GM12878 (cell line): ENCODE data around the gene PODXL2. TPM values are rescaled to one million over a fixed set of nuclear protein-coding genes. Genes with fewer than 3 reads are reported as not detected.

Experiments
- ATF3 ChIP-seq: IDR thresholded peaks from 2 replicates; pipeline ENCODE4 v1.6.1; 2011; ENCODE audit warnings: low read depth, mild to moderate bottlenecking, low read length, moderate library complexity, borderline replicate concordance; ENCODE audit errors: extremely low read depth
- IRF3 ChIP-seq: fragments of 450-650 bp; IDR thresholded peaks from 2 replicates; pipeline ENCODE4 v1.6.1; 2014; ENCODE audit warnings: mild to moderate bottlenecking
- JUND ChIP-seq: IDR thresholded peaks from 2 replicates; pipeline ENCODE4 v1.6.1; 2012; ENCODE audit warnings: low read depth, mild to moderate bottlenecking, low read length, improper control_type of control experiment, moderate library complexity
- MYC ChIP-seq: IDR thresholded peaks from 2 replicates; pipeline ENCODE4 v1.6.1; 2011; ENCODE audit warnings: mild to moderate bottlenecking, low read length, moderate library complexity, inconsistent platforms; ENCODE audit not compliant: insufficient read depth, insufficient replicate concordance, insufficient read length, severe bottlenecking
- PBX3 ChIP-seq: IDR thresholded peaks from 2 replicates; pipeline ENCODE4 v1.6.1; 2011; ENCODE audit warnings: mild to moderate bottlenecking, low read depth, low read length, moderate library complexity; ENCODE audit not compliant: insufficient replicate concordance
- SMAD1 ChIP-seq: fragments of 450-650 bp; IDR thresholded peaks from 2 replicates; pipeline ENCODE4 v1.6.1; 2018; ENCODE audit warnings: mild to moderate bottlenecking, low read depth; ENCODE audit not compliant: partially characterized antibody
- SMC3 ChIP-seq: IDR thresholded peaks from 2 replicates; pipeline ENCODE4 v1.6.1; 2011; ENCODE audit warnings: low read length, improper control_type of control experiment, borderline replicate concordance
- TCF12 ChIP-seq: IDR thresholded peaks from 2 replicates; pipeline ENCODE4 v1.6.1; 2011; ENCODE audit warnings: low read depth, mild to moderate bottlenecking, low read length
- ZBED1 ChIP-seq: IDR thresholded peaks from 2 replicates; pipeline ENCODE4 v1.6.1; 2016; ENCODE audit warnings: borderline replicate concordance
- ZZZ3 ChIP-seq: IDR thresholded peaks from 2 replicates; pipeline ENCODE4 v1.6.1; 2011; ENCODE audit warnings: low read depth; ENCODE audit not compliant: control insufficient read depth, insufficient read length
- polyA plus RNA-seq, 11 experiments: library from polyadenylated mRNA; depleted of rRNA in 4 of 11; unstranded in 6 of 11; stranded (reverse) in 5 of 11; fragments of >200 nt; fragmentation: Nextera tagmentation in 4 of 11; fragmentation: Illumina TruSeq in 1 of 11; extraction: Ambion mirVana in 4 of 11; extraction: Trizol in 1 of 11; gene quantifications; 1 replicate in 1 of 11; 2 replicates in 10 of 11; pipeline versions ENCODE4 v1.2.1 to v1.2.3, GENCODE V29; 2011 to 2016; ENCODE audit warnings: inconsistent platforms in 2 of 11, missing spikeins in 2 of 11, low read depth in 1 of 11
- total RNA-seq, 4 experiments: library from RNA; depleted of rRNA in 3 of 4; stranded (reverse); fragments of >200 nt in 3 of 4; fragmentation: Illumina TruSeq in 1 of 4; extraction: Trizol in 1 of 4; gene quantifications; 2 replicates each; pipeline versions ENCODE4 v1.2.1 to v1.2.3, GENCODE V29; 2013 to 2021

The PODXL2 gene
- total and polyA plus RNA-seq, 10 of the 15 experiments (the other 5 are each of a cell fraction or from before 2014, with no cell fraction given), result 0.03 to 24.4 (median 13.6) TPM; not detected in 2

- no peak for TF ChIP-seq IRF3
- no peak for TF ChIP-seq MYC
- no peak for TF ChIP-seq ZZZ3
- no peak for TF ChIP-seq PBX3
- TF ChIP-seq SMAD1, result no peak
- no peak for TF ChIP-seq ZBED1
- TF ChIP-seq ATF3, result no peak
- no peak for TF ChIP-seq SMC3
- TF ChIP-seq TCF12, result no peak
- no peak for TF ChIP-seq JUND
Observed at GRCh38 chr3:127637971-127638370, 9.0 kb downstream of the PODXL2 start (continued).
